ENCODE results near the gene TXNDC16.
A peak's percentile ranks its signal among the peaks of the same experiment; 100 is the strongest.

The TXNDC16 gene, protein sequence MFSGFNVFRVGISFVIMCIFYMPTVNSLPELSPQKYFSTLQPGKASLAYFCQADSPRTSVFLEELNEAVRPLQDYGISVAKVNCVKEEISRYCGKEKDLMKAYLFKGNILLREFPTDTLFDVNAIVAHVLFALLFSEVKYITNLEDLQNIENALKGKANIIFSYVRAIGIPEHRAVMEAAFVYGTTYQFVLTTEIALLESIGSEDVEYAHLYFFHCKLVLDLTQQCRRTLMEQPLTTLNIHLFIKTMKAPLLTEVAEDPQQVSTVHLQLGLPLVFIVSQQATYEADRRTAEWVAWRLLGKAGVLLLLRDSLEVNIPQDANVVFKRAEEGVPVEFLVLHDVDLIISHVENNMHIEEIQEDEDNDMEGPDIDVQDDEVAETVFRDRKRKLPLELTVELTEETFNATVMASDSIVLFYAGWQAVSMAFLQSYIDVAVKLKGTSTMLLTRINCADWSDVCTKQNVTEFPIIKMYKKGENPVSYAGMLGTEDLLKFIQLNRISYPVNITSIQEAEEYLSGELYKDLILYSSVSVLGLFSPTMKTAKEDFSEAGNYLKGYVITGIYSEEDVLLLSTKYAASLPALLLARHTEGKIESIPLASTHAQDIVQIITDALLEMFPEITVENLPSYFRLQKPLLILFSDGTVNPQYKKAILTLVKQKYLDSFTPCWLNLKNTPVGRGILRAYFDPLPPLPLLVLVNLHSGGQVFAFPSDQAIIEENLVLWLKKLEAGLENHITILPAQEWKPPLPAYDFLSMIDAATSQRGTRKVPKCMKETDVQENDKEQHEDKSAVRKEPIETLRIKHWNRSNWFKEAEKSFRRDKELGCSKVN

DNA sequence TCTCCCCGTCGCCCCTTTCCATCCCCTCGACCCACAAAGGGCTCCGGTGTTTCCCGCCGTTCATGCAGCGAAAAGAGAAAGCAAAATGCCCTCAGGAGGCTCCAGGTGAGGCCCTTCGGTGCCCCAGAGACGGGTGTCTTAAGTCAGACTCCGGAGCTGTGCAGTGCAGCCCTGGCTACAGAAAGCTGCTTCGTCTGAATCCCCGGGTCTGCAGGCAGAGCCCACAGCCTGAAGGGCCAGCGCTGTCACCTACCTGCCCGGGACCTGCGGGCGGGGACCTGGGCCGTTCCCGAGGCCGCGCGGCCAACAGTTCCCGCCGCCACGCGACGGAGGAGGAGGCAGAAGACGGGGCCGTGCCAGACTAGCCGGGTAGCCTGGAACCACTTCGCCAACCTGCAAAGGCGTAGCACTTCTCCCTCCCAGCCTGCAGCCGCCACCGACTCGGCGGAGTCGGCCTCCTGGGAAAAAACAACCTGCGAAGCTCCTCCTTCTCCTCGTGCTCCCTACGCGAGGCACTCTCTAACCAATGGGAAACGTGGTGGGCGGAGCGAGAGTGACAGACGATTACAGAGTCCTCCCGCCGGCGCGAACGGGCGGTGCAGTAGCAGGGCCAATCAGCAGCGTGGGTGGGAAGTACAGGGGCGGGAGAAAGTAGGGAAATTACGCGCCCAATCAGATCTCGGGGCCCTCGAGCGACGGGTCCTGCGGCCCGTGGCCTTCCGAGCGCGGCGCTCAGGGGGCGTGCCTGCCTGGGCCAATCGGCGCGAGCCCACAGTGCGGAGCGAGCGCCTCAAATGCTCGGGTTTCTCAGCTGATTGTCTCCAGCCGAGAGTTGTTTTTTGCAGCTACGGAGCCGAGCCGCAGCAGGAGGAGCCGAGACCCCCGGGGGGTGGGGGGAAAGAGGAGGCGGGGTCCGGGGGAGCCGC, at the start of gene TXNDC16, which contains the start of gene GPR137C:
TSS of gene TXNDC16 (minus strand) at position 443 of the 926 bp plus-strand sequence. CDS start 8,948 bp downstream, outside the sequence.
TSS of gene GPR137C (plus strand) at position 774 of the 926 bp plus-strand sequence. CDS start 312 bp downstream, outside the sequence.
- peaks cover 47% of the 10 kb centered on the region for H3K79me2 ChIP-seq (ENCODE audit: control insufficient read depth, low read length)
- H3K4me2 ChIP-seq (ENCODE audit: low read length): peak within 1 kb of the TSS; percentile 96
- H3K27me3 ChIP-seq (ENCODE audit: control insufficient read depth, low read length): no peaks in the 10 kb centered on the region
- peaks cover 44% of the 10 kb centered on the region for H3K4me1 ChIP-seq (ENCODE audit: control insufficient read depth, low read length)
- H3K9me3 ChIP-seq (ENCODE audit: control insufficient read depth, insufficient read depth, low read length): no peaks in the 10 kb centered on the region
- H3K36me3 ChIP-seq (ENCODE audit: control insufficient read depth, low read length): peaks cover 20% of the 10 kb centered on the region
- H3K4me3 ChIP-seq (ENCODE audit: low read length): peak within 1 kb of the TSS; percentile 84
- H3K27ac ChIP-seq (ENCODE audit: low read depth, low read length): peak within 1 kb of the TSS; percentile 67
- H4K20me1 ChIP-seq (ENCODE audit: control insufficient read depth, insufficient read depth, low read depth, low read length): no peaks in the 10 kb centered on the region
- H3F3A ChIP-seq (ENCODE audit: control insufficient read depth, insufficient read depth): 0 out of 2 replicates have a peak, but pooled peaks cover 3% of the 10 kb centered on the region
- TF ChIP-seq, protein P1, sequence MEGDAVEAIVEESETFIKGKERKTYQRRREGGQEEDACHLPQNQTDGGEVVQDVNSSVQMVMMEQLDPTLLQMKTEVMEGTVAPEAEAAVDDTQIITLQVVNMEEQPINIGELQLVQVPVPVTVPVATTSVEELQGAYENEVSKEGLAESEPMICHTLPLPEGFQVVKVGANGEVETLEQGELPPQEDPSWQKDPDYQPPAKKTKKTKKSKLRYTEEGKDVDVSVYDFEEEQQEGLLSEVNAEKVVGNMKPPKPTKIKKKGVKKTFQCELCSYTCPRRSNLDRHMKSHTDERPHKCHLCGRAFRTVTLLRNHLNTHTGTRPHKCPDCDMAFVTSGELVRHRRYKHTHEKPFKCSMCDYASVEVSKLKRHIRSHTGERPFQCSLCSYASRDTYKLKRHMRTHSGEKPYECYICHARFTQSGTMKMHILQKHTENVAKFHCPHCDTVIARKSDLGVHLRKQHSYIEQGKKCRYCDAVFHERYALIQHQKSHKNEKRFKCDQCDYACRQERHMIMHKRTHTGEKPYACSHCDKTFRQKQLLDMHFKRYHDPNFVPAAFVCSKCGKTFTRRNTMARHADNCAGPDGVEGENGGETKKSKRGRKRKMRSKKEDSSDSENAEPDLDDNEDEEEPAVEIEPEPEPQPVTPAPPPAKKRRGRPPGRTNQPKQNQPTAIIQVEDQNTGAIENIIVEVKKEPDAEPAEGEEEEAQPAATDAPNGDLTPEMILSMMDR (IDR thresholded peaks at IDR 0.05; ENCODE audit: low read depth, low read length, poor library complexity, severe bottlenecking): no peak
- no peak for TF ChIP-seq EZH2phosphoT487 (IDR thresholded peaks at IDR 0.05; ENCODE audit: borderline replicate concordance, low read length)
- no peaks in the 10 kb centered on the region for H3K9me2 ChIP-seq (replicated peaks; ENCODE audit: control insufficient read depth, low read length)

DNA sequence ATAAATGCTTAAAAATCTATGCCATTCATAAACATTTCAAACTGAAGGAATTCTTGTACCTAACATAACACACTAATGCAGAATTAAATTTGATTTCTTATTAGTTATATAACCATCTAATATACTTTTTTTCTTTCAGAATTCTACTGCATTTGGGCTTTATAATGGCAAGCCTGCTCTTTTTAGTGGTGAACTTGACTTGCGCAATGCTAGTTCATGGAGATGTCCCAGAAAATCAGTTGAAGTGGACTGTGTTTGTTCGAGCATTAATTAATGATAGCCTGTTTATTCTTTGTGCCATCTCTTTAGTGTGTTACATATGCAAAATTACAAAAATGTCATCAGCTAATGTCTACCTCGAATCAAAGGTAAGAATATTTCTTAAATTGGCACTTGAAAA, 47.7 kb upstream of the TXNDC16 start:
- Histone ChIP-seq H3K27me3 (ENCODE audit: control insufficient read depth, low read length) (no peaks in the 10 kb centered on the region), H3K27ac (ENCODE audit: low read depth, low read length) (no peak overlapping the region), H3K4me2 (ENCODE audit: low read length) (no peak overlapping the region), H4K20me1 (ENCODE audit: control insufficient read depth, insufficient read depth, low read depth, low read length) (no peaks in the 10 kb centered on the region), H3F3A (ENCODE audit: control insufficient read depth, insufficient read depth) (no peaks in the 10 kb centered on the region), H3K9me3 (ENCODE audit: control insufficient read depth, insufficient read depth, low read length) (no peaks in the 10 kb centered on the region), H3K4me1 (ENCODE audit: control insufficient read depth, low read length) (no peaks in the 10 kb centered on the region), H3K36me3 (ENCODE audit: control insufficient read depth, low read length) (no peaks in the 10 kb centered on the region), H3K79me2 (ENCODE audit: control insufficient read depth, low read length) (no peaks in the 10 kb centered on the region), H3K4me3 (ENCODE audit: low read length) (no peak overlapping the region), H3K9me2 (replicated peaks; ENCODE audit: control insufficient read depth, low read length) (no peaks in the 10 kb centered on the region)
- TF ChIP-seq EZH2phosphoT487 (IDR thresholded peaks at IDR 0.05; ENCODE audit: borderline replicate concordance, low read length): no peak
- TF ChIP-seq, protein P1 (IDR thresholded peaks at IDR 0.05; ENCODE audit: low read depth, low read length, poor library complexity, severe bottlenecking): no peak

DNA sequence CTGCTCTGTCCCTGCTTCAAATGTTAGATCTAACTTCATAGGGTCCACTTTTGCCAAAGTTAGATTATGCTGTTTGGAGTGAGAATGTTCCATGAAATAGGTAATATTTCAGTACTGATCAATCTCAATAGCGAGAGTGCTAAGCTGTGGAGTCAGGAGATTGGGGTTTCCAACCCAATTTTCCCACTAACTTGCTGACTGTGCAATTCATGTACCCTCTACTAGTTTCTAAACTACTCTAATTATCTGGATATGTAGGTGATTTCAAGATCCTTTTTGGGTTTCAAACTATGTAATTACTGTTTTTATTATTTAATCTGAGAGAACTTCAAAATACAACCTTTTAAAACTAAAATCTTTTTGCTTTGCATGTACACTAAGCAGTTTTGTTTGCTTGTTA, 46.3 kb upstream of the TXNDC16 start:
- H3K79me2 ChIP-seq (ENCODE audit: control insufficient read depth, low read length): no peaks in the 10 kb centered on the region
- TF ChIP-seq, protein P1 (IDR thresholded peaks at IDR 0.05; ENCODE audit: low read depth, low read length, poor library complexity, severe bottlenecking): no peak
- TF ChIP-seq EZH2phosphoT487 (IDR thresholded peaks at IDR 0.05; ENCODE audit: borderline replicate concordance, low read length): no peak
- no peaks in the 10 kb centered on the region for H3K9me2 ChIP-seq (replicated peaks; ENCODE audit: control insufficient read depth, low read length)
- no peaks in the 10 kb centered on the region for H3K4me1 ChIP-seq (ENCODE audit: control insufficient read depth, low read length)
- H3K27me3 ChIP-seq (ENCODE audit: control insufficient read depth, low read length): no peaks in the 10 kb centered on the region
- H3K27ac ChIP-seq (ENCODE audit: low read depth, low read length): no peak overlapping the region
- no peaks in the 10 kb centered on the region for H3F3A ChIP-seq (ENCODE audit: control insufficient read depth, insufficient read depth)
- H3K36me3 ChIP-seq (ENCODE audit: control insufficient read depth, low read length): no peaks in the 10 kb centered on the region
- H4K20me1 ChIP-seq (ENCODE audit: control insufficient read depth, insufficient read depth, low read depth, low read length): no peaks in the 10 kb centered on the region
- no peaks in the 10 kb centered on the region for H3K9me3 ChIP-seq (ENCODE audit: control insufficient read depth, insufficient read depth, low read length)
- H3K4me3 ChIP-seq (ENCODE audit: low read length): no peak overlapping the region
- no peak overlapping the region for H3K4me2 ChIP-seq (ENCODE audit: low read length)

All from DOHH2 (cell line).